Measurements from ENCODE around the gene BHLHE40. TPM values are rescaled to one million over a fixed set of nuclear protein-coding genes. Genes with fewer than 3 reads are reported as not detected.

Gene BHLHE40
- total RNA-seq, 1 donor from 2014 or later = 96.3 TPM

DNA sequence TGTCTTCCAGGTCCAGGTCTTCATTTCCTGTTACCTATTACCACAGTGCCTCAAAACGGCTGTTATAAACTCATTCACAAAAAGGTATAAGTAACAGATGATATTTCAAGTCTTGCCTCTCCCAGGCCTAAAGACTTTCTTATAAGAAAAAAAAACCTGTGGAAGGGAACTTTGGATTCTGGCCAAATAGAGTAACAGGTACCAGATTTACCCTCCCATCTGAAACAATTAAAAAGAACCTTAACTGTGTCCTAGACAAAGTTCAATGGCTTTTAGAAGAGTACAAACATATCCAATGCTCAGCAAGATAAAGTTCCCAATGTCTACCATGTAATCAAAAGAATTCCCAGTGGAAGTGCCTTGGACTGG lies 22.6 kb downstream of the BHLHE40 start:
- DNase-seq (ENCODE audit: low read depth) = no peak
- no peak for TF ChIP-seq CTCF (conservative IDR thresholded peaks at IDR 0.05; ENCODE audit: low read depth, low read length)
- H3K4me3 ChIP-seq (ENCODE audit: low read depth, low read length) = no peak overlapping the region

GRCh38 chr3:5002174-5002870 lies 23.1 kb downstream of the BHLHE40 start:
- DNase-seq (ENCODE audit: low read depth) = no peak
- H3K4me3 ChIP-seq (ENCODE audit: low read depth, low read length) = no peak overlapping the region
- no peak for TF ChIP-seq CTCF (conservative IDR thresholded peaks at IDR 0.05; ENCODE audit: low read depth, low read length)

DNA sequence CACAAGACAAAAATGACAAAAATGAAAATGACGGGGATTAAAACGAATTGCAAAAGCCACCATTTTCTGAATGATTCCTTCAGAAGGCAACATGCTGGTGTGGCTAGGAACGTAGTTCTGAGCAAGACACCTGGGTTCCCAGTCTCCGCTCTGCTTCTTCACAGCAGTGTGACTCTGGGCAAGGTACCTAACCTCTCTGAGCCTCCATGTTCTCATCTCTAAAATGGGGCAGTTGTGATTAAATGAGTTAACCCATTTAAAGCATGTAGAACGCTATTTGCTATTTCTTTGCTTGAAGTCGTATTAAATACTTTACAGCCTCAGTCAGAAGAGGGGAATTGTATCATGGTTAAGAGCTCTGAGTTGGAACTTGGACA lies 23.6 kb downstream of the BHLHE40 start:
- TF ChIP-seq CTCF (conservative IDR thresholded peaks at IDR 0.05; ENCODE audit: low read depth, low read length) = no peak
- H3K4me3 ChIP-seq (ENCODE audit: low read depth, low read length) = no peak overlapping the region
- no peak for DNase-seq (ENCODE audit: low read depth)

GRCh38 chr3:5004319-5005152 lies 25.3 kb downstream of the BHLHE40 start:
- no peak for DNase-seq (ENCODE audit: low read depth)
- no peak for TF ChIP-seq CTCF (conservative IDR thresholded peaks at IDR 0.05; ENCODE audit: low read depth, low read length)
- no peak overlapping the region for H3K4me3 ChIP-seq (ENCODE audit: low read depth, low read length)

GRCh38 chr3:5005367-5005766 lies 26.1 kb downstream of the BHLHE40 start:
- DNase-seq (ENCODE audit: low read depth) = no peak
- TF ChIP-seq CTCF (conservative IDR thresholded peaks at IDR 0.05; ENCODE audit: low read depth, low read length) = no peak
- H3K4me3 ChIP-seq (ENCODE audit: low read depth, low read length) = no peak overlapping the region

DNA sequence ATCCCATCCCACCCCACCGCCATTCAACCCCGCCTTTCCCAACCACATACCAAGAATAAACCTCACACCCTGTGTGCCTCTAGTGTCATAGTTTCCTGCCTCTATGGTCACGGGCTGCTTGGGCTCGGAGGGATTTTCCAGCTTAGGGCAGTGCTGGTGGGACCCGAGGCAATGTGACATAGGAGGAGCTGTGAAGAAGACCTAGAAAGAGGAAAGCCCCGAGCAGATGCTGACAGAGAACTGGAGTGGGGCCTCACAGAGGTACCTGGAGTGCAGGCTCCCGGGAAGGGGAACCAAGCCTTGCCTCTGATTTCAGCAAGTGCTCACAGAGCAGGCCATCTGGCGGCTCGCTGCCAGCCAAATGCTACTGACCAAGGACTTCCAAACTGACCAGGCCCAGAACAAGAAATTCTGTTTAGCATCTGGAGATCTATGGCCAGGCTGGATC lies 27.5 kb downstream of the BHLHE40 start:
- no peak overlapping the region for H3K4me3 ChIP-seq (ENCODE audit: low read depth, low read length)
- no peak for DNase-seq (ENCODE audit: low read depth)
- no peak for TF ChIP-seq CTCF (conservative IDR thresholded peaks at IDR 0.05; ENCODE audit: low read depth, low read length)
